GM13977 (cell line): ENCODE measurements around the gene SSC4D.

Experiments
- DNase-seq: peaks from one replicate; pipeline ENCODE4 v3.0.0; 2012; ENCODE audit warnings: low spot score
- CTCF ChIP-seq: IDR thresholded peaks from 2 replicates; pipeline ENCODE4 v1.5.1; 2012; ENCODE audit warnings: mild to moderate bottlenecking, control low read depth; ENCODE audit not compliant: insufficient read depth; ENCODE audit errors: extremely low read depth, missing control alignments
- in situ Hi-C: fragments of 300-500 bp; cut with MboI; formaldehyde crosslinking; loops from one replicate; pipeline ENCODE4 v1.12.0; 2022; ENCODE audit warnings: low sequenced_read_pairs, low pct_unique_long_range_greater_than_20kb, mixed read lengths, inconsistent platforms; ENCODE audit not compliant: unreplicated experiment

Gene SSC4D

GRCh38 chr7:76354981-76355730 lies 54.3 kb downstream of the SSC4D start:
- no peak for DNase-seq
- no peak for TF ChIP-seq CTCF
- in situ Hi-C loops, result no loop called here

- TF ChIP-seq CTCF, result no peak
- DNase-seq, result no peak
- in situ Hi-C loops, result no loop called here
These were observed 55.0 kb downstream of the SSC4D start for GRCh38 chr7:76354516-76354915.

GRCh38 chr7:76353744-76354143 lies 55.8 kb downstream of the SSC4D start:
- in situ Hi-C loops, result no loop called here
- TF ChIP-seq CTCF, result no peak
- no peak for DNase-seq

- in situ Hi-C loops, result no loop called here
- TF ChIP-seq CTCF, result no peak
- no peak for DNase-seq
These were observed 57.3 kb downstream of the SSC4D start for GRCh38 chr7:76352193-76352592.

GRCh38 chr7:76351372-76351771 lies 58.1 kb downstream of the SSC4D start:
- no peak for DNase-seq
- in situ Hi-C loops, result no loop called here
- TF ChIP-seq CTCF, result no peak

GRCh38 chr7:76349313-76349885 lies 60.1 kb downstream of the SSC4D start:
- no peak for DNase-seq

More at GRCh38 chr7:76349313-76349885, 60.1 kb downstream of the SSC4D start:
- TF ChIP-seq CTCF, result no peak
- in situ Hi-C loops, result no loop called here
